GM12878 (cell line): Measurements from ENCODE around the gene FOXP1. TPM values are rescaled to one million over a fixed set of nuclear protein-coding genes. Genes with fewer than 3 reads are reported as not detected.

Experiments used
- ATAC-seq: fragments of 200-7000 bp; cut with Tn5 transposase; 3 replicates; pipeline ENCODE4 v1.9.1; 2020; ENCODE audit warnings: mild to moderate bottlenecking, moderate library complexity
- BruUV-seq: library from RNA; stranded (reverse); fragments of 400-500 nt; replicated peaks from 2 replicates; lab custom pipeline; 2021; lab: Mats Ljungman, UMichigan
- CTCF ChIA-PET: fragments of 300-600 bp; sonication (Branson Sonifier 250); formaldehyde crosslinking; extraction: SDS; loops from one replicate; lab custom pipeline; 2021; ENCODE audit warnings: inconsistent platforms; lab: Yijun Ruan, JAX
- POLR2A ChIA-PET: fragments of 350-600 bp; formaldehyde crosslinking; extraction: SDS; loops from one replicate; lab custom pipeline; 2021; ENCODE audit warnings: inconsistent platforms; lab: Charles Lee
- RAD21 ChIA-PET: fragments of 300-600 bp; sonication (Branson Sonifier 250); formaldehyde crosslinking; loops from one replicate; lab custom pipeline; 2023; ENCODE audit warnings: antibody characterized with exemption; ENCODE audit not compliant: unreplicated experiment; lab: Charles Lee
- SMC1A ChIA-PET: fragments of 300-600 bp; sonication (Branson Sonifier 250); formaldehyde crosslinking; loops from one replicate; lab custom pipeline; 2023; ENCODE audit not compliant: unreplicated experiment, uncharacterized antibody; lab: Charles Lee
- DNase-seq: peaks from one replicate; pipeline ENCODE4 v3.0.0-alpha.2; 2011; ENCODE audit warnings: low read depth, low spot score
- FAIRE-seq: peaks from 3 replicates; lab custom pipeline; 2011; peaks lifted over from hg19 to GRCh38; lab: Jason Lieb, UNC
- H2AFZ ChIP-seq: 2 replicates; pipeline ENCODE4 v1.6.0; 2011; ENCODE audit warnings: low read depth, low read length, control low read depth; ENCODE audit not compliant: control insufficient read depth
- H3K27ac ChIP-seq: 2 replicates; pipeline ENCODE4 v1.5.1; 2011; ENCODE audit warnings: control low read depth; ENCODE audit not compliant: control insufficient read depth, insufficient read depth
- H3K27me3 ChIP-seq, 2 experiments: replicated peaks in 1 of 2; 2 replicates each; pipeline versions ENCODE4 v1.6.0 to v1.6.1; 2011; ENCODE audit warnings: low read length in 1 of 2; ENCODE audit not compliant: control insufficient read depth in 2 of 2, insufficient read depth in 2 of 2
- H3K36me3 ChIP-seq, 2 experiments: 2 replicates each; pipeline ENCODE4 v1.5.1; 2011; ENCODE audit warnings: low read length in 1 of 2; ENCODE audit not compliant: control insufficient read depth in 2 of 2, insufficient read depth in 2 of 2
- H3K4me1 ChIP-seq: 2 replicates; pipeline ENCODE4 v1.6.1; 2011; ENCODE audit warnings: mild to moderate bottlenecking, low read length, moderate library complexity, mixed read lengths; ENCODE audit not compliant: control insufficient read depth, insufficient read depth
- H3K4me2 ChIP-seq: 2 replicates; pipeline ENCODE4 v1.6.0; 2011; ENCODE audit warnings: control low read depth; ENCODE audit not compliant: control insufficient read depth, insufficient read depth
- H3K4me3 ChIP-seq: fragments of 200-600 bp; sonication (generic); 2 replicates; pipeline ENCODE4 v1.5.1; 2016
- H3K79me2 ChIP-seq: 2 replicates; pipeline ENCODE4 v1.6.0; 2011; ENCODE audit warnings: low read length; ENCODE audit not compliant: control insufficient read depth, insufficient read depth
- H3K9ac ChIP-seq: 2 replicates; pipeline ENCODE4 v1.8.0; 2011; ENCODE audit warnings: low read length, control low read depth, mixed read lengths; ENCODE audit not compliant: control insufficient read depth, insufficient read depth
- H3K9me3 ChIP-seq: replicated peaks from 3 replicates; pipeline ENCODE4 v1.5.1; 2011; ENCODE audit warnings: mild to moderate bottlenecking, low read length; ENCODE audit not compliant: control insufficient read depth, insufficient read depth
- H4K20me1 ChIP-seq: 2 replicates; pipeline ENCODE4 v1.6.0; 2011; ENCODE audit not compliant: control insufficient read depth, insufficient read depth
- BACH1 ChIP-seq: fragments of 450-650 bp; IDR thresholded peaks from 2 replicates; pipeline ENCODE4 v1.6.1; 2017; ENCODE audit warnings: mild to moderate bottlenecking, borderline replicate concordance
- CUX1 ChIP-seq: IDR thresholded peaks from 2 replicates; pipeline ENCODE4 v1.6.1; 2012; ENCODE audit warnings: improper control_type of control experiment, low read depth, low read length; ENCODE audit not compliant: insufficient replicate concordance
- ELK1 ChIP-seq: IDR thresholded peaks from 2 replicates; pipeline ENCODE4 v1.6.1; 2012; ENCODE audit warnings: low read depth, low read length, improper control_type of control experiment
- HDAC6 ChIP-seq: fragments of 200-600 bp; sonication (generic); IDR thresholded peaks from one replicate; pipeline ENCODE4 v1.8.0; 2017; ENCODE audit warnings: antibody characterized with exemption; ENCODE audit not compliant: unreplicated experiment
- IKZF1 ChIP-seq: fragments of 450-650 bp; conservative IDR thresholded peaks from 2 replicates; pipeline ENCODE4 v1.6.1; 2017; ENCODE audit warnings: antibody characterized with exemption, mild to moderate bottlenecking
- KAT2A ChIP-seq: conservative IDR thresholded peaks from 2 replicates; pipeline ENCODE4 v1.6.1; 2011; ENCODE audit warnings: low read depth, low read length; ENCODE audit not compliant: control insufficient read depth
- MEF2A ChIP-seq: IDR thresholded peaks from 2 replicates; pipeline ENCODE4 v1.6.1; 2011; ENCODE audit warnings: low read depth, mild to moderate bottlenecking, low read length, moderate library complexity; ENCODE audit not compliant: insufficient read depth
- RAD51 ChIP-seq: fragments of 450-650 bp; IDR thresholded peaks from 2 replicates; pipeline ENCODE4 v1.6.1; 2016; ENCODE audit warnings: moderate library complexity, mild to moderate bottlenecking, inconsistent platforms
- SMAD1 ChIP-seq: fragments of 450-650 bp; IDR thresholded peaks from 2 replicates; pipeline ENCODE4 v1.6.1; 2018; ENCODE audit warnings: mild to moderate bottlenecking, low read depth; ENCODE audit not compliant: partially characterized antibody
- USF2 ChIP-seq: IDR thresholded peaks from 2 replicates; pipeline ENCODE4 v1.6.1; 2011; ENCODE audit warnings: low read depth, low read length, improper control_type of control experiment, borderline replicate concordance
- ZNF592 ChIP-seq: fragments of 450-650 bp; IDR thresholded peaks from 2 replicates; pipeline ENCODE4 v1.6.1; 2017; ENCODE audit warnings: mild to moderate bottlenecking, moderate library complexity
- WGBS: methylation state at CpG from one replicate; pipeline ENCODE4 v1.1.6; 2016; ENCODE audit warnings: low lambda C conversion rate; ENCODE audit not compliant: insufficient replicate concordance, insufficient coverage; ENCODE audit errors: missing lambda C conversion rate; 5-methylcytosine and 5-hydroxymethylcytosine counted together
- in situ Hi-C: fragments of 300-500 bp; cut with MboI; formaldehyde crosslinking; loops from 9 replicates; pipeline ENCODE4 v1.14.3; 2018; ENCODE audit warnings: mixed read lengths
- intact Hi-C: fragments of 100-400 bp; cut with micrococcal nuclease; formaldehyde crosslinking; loops from one replicate; pipeline ENCODE4 v1.14.2; 2022; ENCODE audit not compliant: unreplicated experiment
- polyA plus RNA-seq, 11 experiments: library from polyadenylated mRNA; depleted of rRNA in 4 of 11; unstranded in 6 of 11; stranded (reverse) in 5 of 11; fragments of >200 nt; fragmentation: Nextera tagmentation in 4 of 11; fragmentation: Illumina TruSeq in 1 of 11; extraction: Ambion mirVana in 4 of 11; extraction: Trizol in 1 of 11; gene quantifications; 1 replicate in 1 of 11; 2 replicates in 10 of 11; pipeline versions ENCODE4 v1.2.1 to v1.2.3, GENCODE V29; 2011 to 2016; ENCODE audit warnings: inconsistent platforms in 2 of 11, missing spikeins in 2 of 11, low read depth in 1 of 11
- total RNA-seq, 4 experiments: library from RNA; depleted of rRNA in 3 of 4; stranded (reverse); fragments of >200 nt in 3 of 4; fragmentation: Illumina TruSeq in 1 of 4; extraction: Trizol in 1 of 4; gene quantifications; 2 replicates each; pipeline versions ENCODE4 v1.2.1 to v1.2.3, GENCODE V29; 2013 to 2021

Gene FOXP1
- total and polyA plus RNA-seq, 10 of the 15 experiments (the other 5 are each of a cell fraction or from before 2014, with no cell fraction given), result 0.05 to 1.6 (median 0.20) TPM; not detected in 1

GRCh38 chr3:71478568-71478967 is 105.0 kb downstream of the FOXP1 start (continued):
- TF ChIP-seq ELK1 (no peak), USF2 (no peak), MEF2A (no peak)

- Histone ChIP-seq H3K4me3 (no peak overlapping the region), H4K20me1 (no peaks in the 10 kb centered on the region), H3K4me2 (no peak overlapping the region), H3K27me3 (no peaks in the 10 kb centered on the region), H3K9ac (no peak overlapping the region), H2AFZ (no peak overlapping the region), H3K79me2 (no peaks in the 10 kb centered on the region), H3K36me3 (no peaks in the 10 kb centered on the region), H3K9me3 (no peaks in the 10 kb centered on the region), H3K4me1 (no peaks in the 10 kb centered on the region), H3K27ac (no peak overlapping the region)
- ChIA-PET SMC1A (interaction anchor here (1.1 kb wide), 1 partner anchor 17 kb away, joined by 3 read pairs; no protein-coding TSS in a partner anchor), POLR2A (no interaction called here), CTCF (interaction anchor here (1.0 to 1.3 kb wide), 2 partner anchors 9 to 32 kb away, joined by 3 read pairs; no protein-coding TSS in a partner anchor), RAD21 (no interaction called here)
- 12% methylated on average over 2 of the region's 2 CpGs for WGBS
- DNase-seq, result no peak
- intact Hi-C loops, result no loop called here
- FAIRE-seq, result no peak
- in situ Hi-C loops, result no loop called here
- BruUV-seq, result no TSS peak
- ATAC-seq, result no peak
- TF ChIP-seq RAD51, result no peak
- TF ChIP-seq KAT2A, result no peak
- no peak for TF ChIP-seq ZNF592
- no peak for TF ChIP-seq HDAC6
- TF ChIP-seq BACH1, result no peak
- TF ChIP-seq CUX1, result no peak
- TF ChIP-seq SMAD1, result no peak
- no peak for TF ChIP-seq IKZF1
Observed at GRCh38 chr3:71476950-71477349, 106.6 kb downstream of the FOXP1 start.
